Brain microvascular endothelial cell (primary cell): ENCODE measurements around the gene PTH2R.
A peak's percentile ranks its signal among the peaks of the same experiment; 100 is the strongest.

Source experiments
- DNase-seq: peaks from one replicate; pipeline ENCODE4 v3.0.0-alpha.2; 2020
- H3K27ac ChIP-seq: fragments of 250-450 bp; sonication (Bioruptor Pico); 2 replicates; pipeline ENCODE4 v1.5.1; 2020; ENCODE audit warnings: mild to moderate bottlenecking, moderate library complexity
- H3K27me3 ChIP-seq: fragments of 250-450 bp; sonication (Bioruptor Pico); replicated peaks from 2 replicates; pipeline ENCODE4 v1.5.1; 2020; ENCODE audit warnings: mild to moderate bottlenecking
- H3K36me3 ChIP-seq: fragments of 250-450 bp; sonication (Bioruptor Pico); replicated peaks from 2 replicates; pipeline ENCODE4 v1.5.1; 2020; ENCODE audit warnings: mild to moderate bottlenecking
- H3K4me3 ChIP-seq: 2 replicates; pipeline ENCODE4 v1.5.1; 2011; ENCODE audit warnings: low read depth, mild to moderate bottlenecking, control low read depth, low read length, moderate library complexity
- in situ Hi-C: cut with HindIII; loops from 2 replicates; pipeline ENCODE4 v1.10.0; 2017; ENCODE audit warnings: low sequenced_read_pairs, low pct_ligation_motif_present
- TF ChIP-seq, protein P1 (sequence below): IDR thresholded peaks from 2 replicates; pipeline ENCODE4 v1.5.1; 2011; ENCODE audit warnings: low read depth, mild to moderate bottlenecking, moderate library complexity, low read length, control low read depth, inconsistent platforms; ENCODE audit errors: missing control alignments

PTH2R gene

DNA sequence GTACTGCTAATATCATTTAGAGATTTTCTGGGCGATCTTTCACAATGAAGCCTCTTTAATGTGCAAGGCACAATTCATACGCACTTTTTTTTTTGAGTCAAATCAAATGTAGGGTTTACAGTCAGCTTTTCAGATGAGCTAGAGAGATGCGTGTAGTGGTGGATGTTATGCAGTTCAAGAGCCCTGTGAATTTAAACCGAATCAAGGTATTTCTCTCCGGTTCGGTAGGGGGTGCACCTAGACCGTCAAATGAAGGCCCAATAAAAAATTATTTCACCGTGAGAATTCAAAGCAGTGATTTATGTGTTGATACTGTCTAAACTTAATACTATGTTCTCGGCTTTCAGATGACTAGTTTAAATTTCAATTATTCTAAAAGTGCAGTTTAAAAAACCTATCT is 1.1 kb downstream of the PTH2R start:
- no peak overlapping the region for H3K4me3 ChIP-seq
- H3K36me3 ChIP-seq = no peaks in the 10 kb centered on the region
- no peak overlapping the region for H3K27ac ChIP-seq
- DNase-seq = peak; percentile 32
- in situ Hi-C loops = no loop called here
- peaks cover 24% of the 10 kb centered on the region for H3K27me3 ChIP-seq
- TF ChIP-seq, protein P1, sequence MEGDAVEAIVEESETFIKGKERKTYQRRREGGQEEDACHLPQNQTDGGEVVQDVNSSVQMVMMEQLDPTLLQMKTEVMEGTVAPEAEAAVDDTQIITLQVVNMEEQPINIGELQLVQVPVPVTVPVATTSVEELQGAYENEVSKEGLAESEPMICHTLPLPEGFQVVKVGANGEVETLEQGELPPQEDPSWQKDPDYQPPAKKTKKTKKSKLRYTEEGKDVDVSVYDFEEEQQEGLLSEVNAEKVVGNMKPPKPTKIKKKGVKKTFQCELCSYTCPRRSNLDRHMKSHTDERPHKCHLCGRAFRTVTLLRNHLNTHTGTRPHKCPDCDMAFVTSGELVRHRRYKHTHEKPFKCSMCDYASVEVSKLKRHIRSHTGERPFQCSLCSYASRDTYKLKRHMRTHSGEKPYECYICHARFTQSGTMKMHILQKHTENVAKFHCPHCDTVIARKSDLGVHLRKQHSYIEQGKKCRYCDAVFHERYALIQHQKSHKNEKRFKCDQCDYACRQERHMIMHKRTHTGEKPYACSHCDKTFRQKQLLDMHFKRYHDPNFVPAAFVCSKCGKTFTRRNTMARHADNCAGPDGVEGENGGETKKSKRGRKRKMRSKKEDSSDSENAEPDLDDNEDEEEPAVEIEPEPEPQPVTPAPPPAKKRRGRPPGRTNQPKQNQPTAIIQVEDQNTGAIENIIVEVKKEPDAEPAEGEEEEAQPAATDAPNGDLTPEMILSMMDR = peak; percentile 48

- H3K27me3 ChIP-seq = no peaks in the 10 kb centered on the region
- no peak overlapping the region for H3K4me3 ChIP-seq
- in situ Hi-C loops = no loop called here
- DNase-seq = no peak
- no peaks in the 10 kb centered on the region for H3K36me3 ChIP-seq
- TF ChIP-seq, protein P1 = no peak
- no peak overlapping the region for H3K27ac ChIP-seq
Observed at GRCh38 chr2:208413931-208414330, 7.3 kb downstream of the PTH2R start.

- TF ChIP-seq, protein P1 = no peak
- no peak for DNase-seq
- no peaks in the 10 kb centered on the region for H3K27me3 ChIP-seq
- no peak overlapping the region for H3K4me3 ChIP-seq
- H3K27ac ChIP-seq = no peak overlapping the region
- in situ Hi-C loops = no loop called here
- H3K36me3 ChIP-seq = no peaks in the 10 kb centered on the region
Observed at GRCh38 chr2:208415255-208415654, 8.7 kb downstream of the PTH2R start.

DNA sequence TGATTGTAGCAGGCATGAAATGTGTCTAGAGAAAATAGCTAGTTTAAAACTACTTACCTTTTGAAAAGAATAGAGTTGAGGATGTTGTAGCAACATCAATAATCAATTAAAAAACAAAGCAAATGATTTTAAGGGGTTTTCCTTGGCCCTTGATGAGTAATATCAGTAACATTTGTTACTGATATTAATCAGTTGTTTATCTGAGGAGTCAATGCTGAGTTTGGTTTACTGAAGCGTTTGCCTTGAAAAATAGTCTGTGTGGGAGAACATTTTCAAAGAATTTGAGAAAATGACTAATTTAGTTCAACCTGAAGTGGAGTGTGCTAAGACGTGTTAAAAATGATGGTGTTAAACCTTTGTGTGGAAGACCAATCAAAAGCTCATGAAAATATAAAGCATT is 9.3 kb downstream of the PTH2R start:
- Histone ChIP-seq H3K27ac (no peak overlapping the region), H3K27me3 (no peaks in the 10 kb centered on the region), H3K4me3 (no peak overlapping the region), H3K36me3 (no peaks in the 10 kb centered on the region)
- no peak for DNase-seq
- TF ChIP-seq, protein P1 = no peak
- in situ Hi-C loops = no loop called here

GRCh38 chr2:208426412-208427045 is 19.9 kb downstream of the PTH2R start:
- Histone ChIP-seq H3K36me3 (no peaks in the 10 kb centered on the region), H3K4me3 (no peak overlapping the region), H3K27ac (no peak overlapping the region), H3K27me3 (no peaks in the 10 kb centered on the region)
- in situ Hi-C loops = no loop called here
- DNase-seq = no peak
- TF ChIP-seq, protein P1 = no peak

GRCh38 chr2:208437755-208438154 is 31.2 kb downstream of the PTH2R start:
- no peak for DNase-seq
- in situ Hi-C loops = no loop called here
- Histone ChIP-seq H3K27me3 (no peaks in the 10 kb centered on the region), H3K36me3 (no peaks in the 10 kb centered on the region), H3K4me3 (no peak overlapping the region), H3K27ac (no peak overlapping the region)
- TF ChIP-seq, protein P1 = no peak
